BLaER1 treated with 17β-estradiol and CSF1 and Interleukin-3, amounts not matched to agents 10 nM and 100 nM (cell line): ENCODE measurements around the gene FLT1.

Experiments
- H3K27ac ChIP-seq, 11 experiments: shearing (Covaris generic); formaldehyde crosslinking; 2 replicates each; pipeline ENCODE4 v1.8.1; 2022
- H3K27me3 ChIP-seq, 11 experiments: shearing (Covaris generic); formaldehyde crosslinking; 2 replicates each; pipeline ENCODE4 v1.8.1; 2022
- H3K36me3 ChIP-seq, 11 experiments: shearing (Covaris generic); formaldehyde crosslinking; 2 replicates each; pipeline ENCODE4 v1.8.1; 2022
- H3K4me1 ChIP-seq, 10 experiments: shearing (Covaris generic); formaldehyde crosslinking; 2 replicates each; pipeline ENCODE4 v1.8.1; 2022
- H3K4me2 ChIP-seq, 11 experiments: shearing (Covaris generic); formaldehyde crosslinking; 2 replicates each; pipeline ENCODE4 v1.8.1; 2022
- H3K4me3 ChIP-seq, 10 experiments: shearing (Covaris generic); formaldehyde crosslinking; 2 replicates each; pipeline ENCODE4 v1.8.1; 2022
- H3K9ac ChIP-seq, 11 experiments: shearing (Covaris generic); formaldehyde crosslinking; 2 replicates each; pipeline ENCODE4 v1.8.1; 2022
- H3K9me3 ChIP-seq, 11 experiments: shearing (Covaris generic); formaldehyde crosslinking; replicated peaks in 1 of 11; 2 replicates each; pipeline ENCODE4 v1.8.1; 2022
- H4K20me1 ChIP-seq, 11 experiments: shearing (Covaris generic); formaldehyde crosslinking; 2 replicates each; pipeline ENCODE4 v1.8.1; 2022
- Cebpa-rat ChIP-seq, 11 experiments: shearing (Covaris generic); IDR thresholded peaks; 2 replicates each; pipeline ENCODE4 v1.8.1; 2022

FLT1 gene, protein sequence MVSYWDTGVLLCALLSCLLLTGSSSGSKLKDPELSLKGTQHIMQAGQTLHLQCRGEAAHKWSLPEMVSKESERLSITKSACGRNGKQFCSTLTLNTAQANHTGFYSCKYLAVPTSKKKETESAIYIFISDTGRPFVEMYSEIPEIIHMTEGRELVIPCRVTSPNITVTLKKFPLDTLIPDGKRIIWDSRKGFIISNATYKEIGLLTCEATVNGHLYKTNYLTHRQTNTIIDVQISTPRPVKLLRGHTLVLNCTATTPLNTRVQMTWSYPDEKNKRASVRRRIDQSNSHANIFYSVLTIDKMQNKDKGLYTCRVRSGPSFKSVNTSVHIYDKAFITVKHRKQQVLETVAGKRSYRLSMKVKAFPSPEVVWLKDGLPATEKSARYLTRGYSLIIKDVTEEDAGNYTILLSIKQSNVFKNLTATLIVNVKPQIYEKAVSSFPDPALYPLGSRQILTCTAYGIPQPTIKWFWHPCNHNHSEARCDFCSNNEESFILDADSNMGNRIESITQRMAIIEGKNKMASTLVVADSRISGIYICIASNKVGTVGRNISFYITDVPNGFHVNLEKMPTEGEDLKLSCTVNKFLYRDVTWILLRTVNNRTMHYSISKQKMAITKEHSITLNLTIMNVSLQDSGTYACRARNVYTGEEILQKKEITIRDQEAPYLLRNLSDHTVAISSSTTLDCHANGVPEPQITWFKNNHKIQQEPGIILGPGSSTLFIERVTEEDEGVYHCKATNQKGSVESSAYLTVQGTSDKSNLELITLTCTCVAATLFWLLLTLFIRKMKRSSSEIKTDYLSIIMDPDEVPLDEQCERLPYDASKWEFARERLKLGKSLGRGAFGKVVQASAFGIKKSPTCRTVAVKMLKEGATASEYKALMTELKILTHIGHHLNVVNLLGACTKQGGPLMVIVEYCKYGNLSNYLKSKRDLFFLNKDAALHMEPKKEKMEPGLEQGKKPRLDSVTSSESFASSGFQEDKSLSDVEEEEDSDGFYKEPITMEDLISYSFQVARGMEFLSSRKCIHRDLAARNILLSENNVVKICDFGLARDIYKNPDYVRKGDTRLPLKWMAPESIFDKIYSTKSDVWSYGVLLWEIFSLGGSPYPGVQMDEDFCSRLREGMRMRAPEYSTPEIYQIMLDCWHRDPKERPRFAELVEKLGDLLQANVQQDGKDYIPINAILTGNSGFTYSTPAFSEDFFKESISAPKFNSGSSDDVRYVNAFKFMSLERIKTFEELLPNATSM (N-terminal part only)

DNA sequence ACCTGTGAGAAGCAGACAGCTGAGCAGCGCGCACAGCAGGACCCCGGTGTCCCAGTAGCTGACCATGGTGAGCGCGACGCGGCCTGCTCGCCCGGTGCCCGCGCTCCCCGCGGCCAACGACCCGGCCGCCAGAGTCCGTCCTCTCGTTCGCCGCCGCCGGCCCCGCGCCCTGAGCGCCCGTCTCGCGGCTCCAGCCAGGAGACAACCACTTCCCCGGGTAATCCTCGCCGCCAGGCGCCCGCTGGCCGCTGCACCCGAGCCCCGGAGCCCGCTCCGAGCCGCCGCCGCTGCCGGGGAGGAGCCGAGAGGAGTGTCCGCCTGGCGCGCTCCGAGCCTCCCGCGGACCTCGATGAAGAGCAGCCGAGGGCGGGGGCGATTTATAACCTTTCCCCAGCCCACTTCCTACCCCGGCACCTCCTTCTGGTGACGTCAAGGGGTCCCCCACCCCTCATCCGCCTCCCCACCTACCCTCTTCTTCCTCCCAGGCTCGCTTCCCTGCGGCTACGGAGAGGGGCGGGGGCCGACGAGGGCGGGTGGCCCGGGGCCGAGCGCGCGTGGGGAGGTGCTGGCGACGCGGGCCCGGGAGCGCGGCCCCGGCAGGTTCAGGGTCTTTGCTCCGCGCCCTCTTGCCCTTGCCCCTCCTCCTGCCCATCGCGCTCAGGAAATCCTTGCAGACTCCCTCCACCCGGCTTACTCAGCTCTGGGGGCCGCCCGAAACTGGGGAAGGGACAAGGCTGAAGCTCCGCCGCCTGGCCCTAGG is at the start of gene FLT1:
TSS of gene FLT1 (minus strand) at position 351 of the 760 bp plus-strand sequence. CDS start at position 66, 285 bp downstream.
- Histone ChIP-seq H3K4me1 (peaks cover 31 to 59% (median 50%) of the 10 kb centered on the region in 10 experiments), H3K9me3 (no peaks in the 10 kb centered on the region), H3K9ac (peak within 1 kb of the TSS; percentile 76 to 96 (median 91)), H3K27me3 (peaks cover 46 to 68% (median 56%) of the 10 kb centered on the region in 11 experiments), H4K20me1 (peaks cover 0 to 57% (median 45%) of the 10 kb centered on the region in 11 experiments; a peak in 18 of 22 replicates), H3K36me3 (peaks cover 0 to 3% (median 0%) of the 10 kb centered on the region in 11 experiments; a peak in 2 of 22 replicates), H3K27ac (peak within 1 kb of the TSS; percentile 3 to 89 (median 86); a peak in 21 of 22 replicates), H3K4me2 (peak within 1 kb of the TSS; percentile 87 to 100 (median 96)), H3K4me3 (peak within 1 kb of the TSS; percentile 68 to 97 (median 87))
- no peak for TF ChIP-seq Cebpa-rat (IDR thresholded peaks at IDR 0.05)

DNA sequence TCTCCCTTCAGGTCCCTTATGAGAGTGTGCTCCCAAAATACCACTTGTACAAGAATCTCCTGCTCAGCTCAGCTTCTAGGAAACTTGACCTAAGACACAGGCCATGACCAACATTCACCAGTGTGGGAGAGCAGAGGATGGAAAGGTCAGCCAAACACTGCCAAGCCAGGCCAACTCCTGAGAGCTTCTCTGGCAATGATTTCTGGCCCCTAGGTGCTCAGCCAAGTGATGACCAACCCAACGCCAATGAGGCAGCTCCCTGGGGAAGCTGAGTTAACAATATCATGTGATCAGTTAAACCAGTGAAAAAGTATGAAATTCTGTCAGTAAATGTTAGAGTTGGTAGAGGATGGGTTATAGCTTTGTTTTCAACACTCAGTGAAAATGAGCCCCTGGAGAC is 49.1 kb upstream of the FLT1 start:
- H3K4me3 ChIP-seq, result no peak overlapping the region
- H3K9ac ChIP-seq, result no peak overlapping the region
- H3K27me3 ChIP-seq, result no peaks in the 10 kb centered on the region
- peaks cover 21 to 31% (median 25%) of the 10 kb centered on the region in 11 experiments for H3K9me3 ChIP-seq
- TF ChIP-seq Cebpa-rat (IDR thresholded peaks at IDR 0.05), result no peak
- H4K20me1 ChIP-seq, result no peaks in the 10 kb centered on the region
- no peaks in the 10 kb centered on the region for H3K36me3 ChIP-seq
- H3K4me2 ChIP-seq, result no peak overlapping the region
- H3K27ac ChIP-seq, result no peak overlapping the region
- no peaks in the 10 kb centered on the region for H3K4me1 ChIP-seq

DNA sequence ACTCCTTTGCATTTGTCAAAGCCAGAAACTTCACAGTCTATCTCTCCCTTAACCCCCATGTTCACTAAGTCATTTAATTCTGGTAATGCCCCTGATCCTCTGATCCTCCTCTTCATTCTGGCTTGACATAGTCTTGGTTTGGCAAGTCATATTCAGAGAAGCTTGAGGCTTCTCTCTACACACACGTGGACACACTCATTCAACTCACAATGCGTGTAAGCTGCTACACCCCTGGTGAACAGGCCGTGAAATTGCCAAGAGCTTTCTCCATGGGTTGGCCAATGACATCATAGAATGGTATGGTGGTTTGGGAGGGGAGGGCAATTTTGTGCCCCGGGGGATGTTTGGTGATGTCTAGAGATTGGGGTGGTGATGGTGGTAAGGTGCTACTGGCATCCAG is 47.9 kb upstream of the FLT1 start:
- H3K27ac ChIP-seq, result no peak overlapping the region
- TF ChIP-seq Cebpa-rat (IDR thresholded peaks at IDR 0.05), result no peak
- H3K4me3 ChIP-seq, result no peak overlapping the region
- no peaks in the 10 kb centered on the region for H3K4me1 ChIP-seq
- no peak overlapping the region for H3K4me2 ChIP-seq
- H3K36me3 ChIP-seq, result no peaks in the 10 kb centered on the region
- H4K20me1 ChIP-seq, result no peaks in the 10 kb centered on the region
- H3K27me3 ChIP-seq, result no peaks in the 10 kb centered on the region
- H3K9me3 ChIP-seq, result peaks cover 21 to 33% (median 25%) of the 10 kb centered on the region in 11 experiments
- no peak overlapping the region for H3K9ac ChIP-seq

DNA sequence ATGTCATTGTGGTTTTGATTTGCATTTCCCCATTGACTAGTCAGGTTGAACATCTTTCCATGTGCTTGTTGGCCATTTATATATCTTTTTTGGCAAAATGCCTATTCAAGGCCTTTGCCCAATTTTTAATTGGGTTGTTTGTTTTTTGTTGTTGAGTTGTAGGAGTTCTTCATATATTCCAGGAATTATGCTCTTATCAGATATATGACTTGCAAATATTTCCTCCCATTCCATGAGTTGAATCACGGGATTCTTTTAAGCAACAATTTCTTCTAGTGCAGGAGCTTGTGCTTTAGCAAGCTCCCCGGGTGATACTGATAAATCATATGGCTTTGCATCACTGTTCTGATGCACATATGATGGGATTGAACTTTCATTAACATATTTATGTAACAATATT is 47.0 kb upstream of the FLT1 start:
- H3K4me2 ChIP-seq, result no peak overlapping the region

DNA sequence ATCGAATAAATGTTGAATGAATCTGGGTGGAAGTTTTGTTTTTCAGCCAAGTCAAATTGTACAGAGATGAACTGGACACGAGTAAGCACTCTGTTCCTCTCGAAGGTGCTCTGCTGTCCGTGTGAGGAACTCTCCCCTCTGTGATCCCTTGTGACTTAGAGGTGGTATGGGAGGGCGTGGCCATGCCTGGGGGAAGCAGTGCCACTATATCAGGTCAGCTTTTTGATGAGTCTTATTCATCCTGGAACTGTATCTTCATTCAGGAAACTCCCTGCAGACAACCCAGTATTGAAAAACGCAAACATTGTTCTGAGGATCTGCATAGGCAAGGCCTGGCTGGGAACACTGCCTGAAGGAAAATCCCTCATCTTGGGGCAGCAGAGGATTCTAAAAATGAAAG is 45.7 kb upstream of the FLT1 start:
- Histone ChIP-seq H3K4me1 (no peaks in the 10 kb centered on the region), H3K4me2 (no peak overlapping the region), H3K36me3 (peaks cover 0 to 3% (median 1%) of the 10 kb centered on the region in 11 experiments; a peak in 1 of 22 replicates), H3K27me3 (peaks cover 0 to 4% (median 0%) of the 10 kb centered on the region in 11 experiments; a peak in 3 of 22 replicates), H3K4me3 (no peak overlapping the region), H3K9me3 (peaks cover 26 to 53% (median 38%) of the 10 kb centered on the region in 11 experiments), H3K9ac (no peak overlapping the region), H3K27ac (no peak overlapping the region), H4K20me1 (no peaks in the 10 kb centered on the region)
- no peak for TF ChIP-seq Cebpa-rat (IDR thresholded peaks at IDR 0.05)

More for the DNA sequence above, 47.0 kb upstream of the FLT1 start:
- H3K27me3 ChIP-seq, result no peaks in the 10 kb centered on the region
- no peaks in the 10 kb centered on the region for H3K36me3 ChIP-seq
- no peak for TF ChIP-seq Cebpa-rat (IDR thresholded peaks at IDR 0.05)
- no peak overlapping the region for H3K4me3 ChIP-seq
- H4K20me1 ChIP-seq, result no peaks in the 10 kb centered on the region
- H3K9me3 ChIP-seq, result peaks cover 22 to 39% (median 27%) of the 10 kb centered on the region in 11 experiments
- H3K4me1 ChIP-seq, result no peaks in the 10 kb centered on the region
- H3K27ac ChIP-seq, result no peak overlapping the region
- H3K9ac ChIP-seq, result no peak overlapping the region

DNA sequence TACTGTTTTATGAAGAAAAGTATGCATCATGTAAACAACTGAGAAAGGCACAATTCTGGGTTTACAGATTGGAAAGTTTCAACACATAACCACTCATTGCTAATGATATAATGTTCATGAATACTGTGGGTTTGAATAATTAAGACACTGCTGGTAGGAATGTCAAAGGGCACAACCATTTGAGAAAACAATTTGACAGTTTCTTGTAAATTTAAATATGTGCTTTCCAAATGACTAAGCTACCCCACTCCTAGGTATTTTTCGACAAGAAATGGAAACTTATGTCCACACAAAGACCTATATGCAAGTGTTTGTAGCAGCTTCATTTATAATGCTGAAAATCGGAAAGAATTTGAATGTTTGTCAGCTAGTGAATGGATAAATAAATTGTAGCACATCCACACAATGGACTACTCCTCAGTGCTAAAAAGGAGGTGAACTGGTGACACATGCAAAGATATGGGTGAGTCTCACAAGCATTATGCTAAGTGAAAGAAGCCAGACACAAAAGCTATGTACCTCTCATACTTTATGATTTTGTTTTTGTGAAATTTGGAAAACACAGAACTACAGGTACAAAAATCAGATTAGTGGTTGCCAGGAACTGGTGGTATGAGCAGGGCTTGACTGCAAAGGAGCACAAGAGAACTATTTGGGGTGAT is 44.8 kb upstream of the FLT1 start:
- Histone ChIP-seq H3K9me3 (peaks cover 33 to 57% (median 47%) of the 10 kb centered on the region in 11 experiments), H3K27ac (no peak overlapping the region), H3K9ac (no peak overlapping the region), H3K4me1 (no peaks in the 10 kb centered on the region), H3K4me2 (no peak overlapping the region), H3K36me3 (peaks cover 0 to 9% (median 3%) of the 10 kb centered on the region in 11 experiments; a peak in 1 of 22 replicates), H3K4me3 (no peak overlapping the region), H3K27me3 (peaks cover 0 to 9% (median 0%) of the 10 kb centered on the region in 11 experiments; a peak in 7 of 22 replicates), H4K20me1 (no peaks in the 10 kb centered on the region)
- no peak for TF ChIP-seq Cebpa-rat (IDR thresholded peaks at IDR 0.05)

DNA sequence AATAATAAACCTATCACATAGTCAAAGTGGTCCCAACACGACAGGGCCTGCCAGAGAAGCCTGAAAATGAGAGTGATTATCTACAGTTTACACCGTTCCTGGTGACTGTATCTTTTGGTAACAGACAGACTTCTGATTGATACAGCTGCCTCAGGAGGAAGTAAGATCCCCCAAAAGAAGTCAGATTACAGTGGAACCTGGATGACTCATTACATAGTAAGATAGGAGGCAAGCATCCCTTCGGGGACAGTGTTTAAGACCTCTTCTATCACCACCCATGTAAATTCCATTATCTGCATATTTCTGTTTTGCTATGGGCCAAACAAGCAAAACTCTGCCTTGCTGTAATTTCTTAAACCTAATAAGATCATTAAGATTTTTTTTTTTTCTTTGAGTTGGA is 44.0 kb upstream of the FLT1 start:
- H3K27me3 ChIP-seq, result peaks cover 5 to 17% (median 8%) of the 10 kb centered on the region in 11 experiments
- no peak for TF ChIP-seq Cebpa-rat (IDR thresholded peaks at IDR 0.05)
- no peak overlapping the region for H3K27ac ChIP-seq
- peaks cover 29 to 57% (median 48%) of the 10 kb centered on the region in 11 experiments for H3K9me3 ChIP-seq
- H3K36me3 ChIP-seq, result peaks cover 0 to 9% (median 3%) of the 10 kb centered on the region in 11 experiments; a peak in 1 of 22 replicates
- no peak overlapping the region for H3K4me3 ChIP-seq
- no peak overlapping the region for H3K4me2 ChIP-seq
- H3K4me1 ChIP-seq, result no peaks in the 10 kb centered on the region
- H3K9ac ChIP-seq, result no peak overlapping the region
- no peaks in the 10 kb centered on the region for H4K20me1 ChIP-seq
